ENCODE results near the gene ZNF541.
"Not testable (repeated sequence)": the region's sequence is repeated elsewhere in the genome, so short reads cannot be mapped to it uniquely, and the experiment has no call there.

ZNF541 gene

DNA sequence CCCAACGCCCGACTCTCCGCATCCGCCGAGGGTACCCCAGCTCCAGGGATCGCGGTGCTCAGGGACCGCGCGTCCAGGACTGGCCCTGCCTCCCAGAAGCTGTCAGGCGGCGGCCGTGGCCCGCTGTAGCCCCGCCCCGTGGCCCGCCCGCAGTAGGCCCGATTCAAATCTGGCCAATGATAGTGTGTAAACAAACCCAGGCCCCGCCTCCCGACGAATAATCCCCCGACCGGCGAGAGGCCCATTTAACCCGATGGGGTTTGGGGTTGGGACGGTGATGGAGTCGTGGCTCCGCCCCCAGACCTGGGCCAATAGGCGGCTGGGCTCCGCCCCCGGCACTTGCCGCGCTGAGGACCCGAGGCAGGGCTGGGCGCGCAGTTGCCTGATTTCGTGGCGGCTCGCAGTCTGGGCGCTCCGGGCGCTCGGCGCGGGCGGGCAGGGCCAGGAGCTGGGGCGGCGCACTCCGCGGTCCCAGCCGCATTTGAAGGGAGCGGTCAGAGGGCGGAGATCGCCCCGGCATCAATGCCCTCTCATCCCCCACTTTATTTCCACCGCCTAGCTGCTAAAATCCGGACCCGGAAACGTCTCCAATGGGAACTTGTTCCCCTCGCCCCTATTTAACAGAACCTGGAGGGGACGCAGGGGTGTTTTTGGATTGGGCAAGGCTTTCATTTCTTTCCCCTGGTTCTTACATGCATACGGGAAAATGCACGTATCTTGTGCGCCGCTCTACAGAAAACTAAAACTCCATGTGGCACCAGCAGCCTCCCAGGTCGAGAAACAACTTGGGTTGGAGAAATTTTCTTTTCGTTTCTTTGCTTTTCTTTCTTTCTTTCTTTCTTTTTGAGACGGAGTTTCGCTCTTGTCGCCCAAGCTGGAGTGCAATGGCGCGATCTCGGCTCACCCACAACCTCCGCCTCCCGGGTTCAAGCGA is 27.6 kb upstream of the ZNF541 start:
- peak; percentile 100 for DNase-seq

GRCh38 chr19:47599671-47600245 is 26.8 kb upstream of the ZNF541 start:
- DNase-seq = not testable (repeated sequence)

- DNase-seq = no peak
Measured at GRCh38 chr19:47598407-47599349, 25.7 kb upstream of the ZNF541 start.

DNA sequence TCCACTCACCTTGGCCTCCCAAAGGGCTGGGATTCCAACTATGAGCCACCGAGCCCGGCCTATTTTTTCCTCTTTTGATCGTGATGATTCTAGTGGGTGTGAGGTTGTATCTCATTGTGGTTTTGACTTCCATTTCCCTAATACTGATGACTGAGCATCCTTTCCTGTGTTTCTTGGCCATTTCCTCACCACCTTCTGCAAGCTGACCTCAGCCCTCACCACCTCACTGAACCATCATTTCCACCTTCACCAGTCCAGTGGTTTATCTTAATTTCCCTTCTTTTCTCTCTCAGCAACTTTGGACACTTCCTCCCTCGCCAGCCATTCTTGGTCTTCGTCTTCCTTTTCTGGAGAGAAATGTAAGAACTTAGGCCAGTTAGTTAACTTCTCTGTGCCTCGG is 23.0 kb upstream of the ZNF541 start:
- DNase-seq = no peak

- DNase-seq = no peak
Measured at GRCh38 chr19:47593860-47594259, 20.9 kb upstream of the ZNF541 start.

- no peak for DNase-seq
Measured at GRCh38 chr19:47589824-47590223, 16.9 kb upstream of the ZNF541 start.

GRCh38 chr19:47587295-47587694 is 14.3 kb upstream of the ZNF541 start:
- DNase-seq = no peak

GRCh38 chr19:47583161-47583560 is 10.2 kb upstream of the ZNF541 start:
- DNase-seq = not testable (repeated sequence)

- DNase-seq = no peak
Measured at GRCh38 chr19:47582320-47582909, 9.5 kb upstream of the ZNF541 start.

DNA sequence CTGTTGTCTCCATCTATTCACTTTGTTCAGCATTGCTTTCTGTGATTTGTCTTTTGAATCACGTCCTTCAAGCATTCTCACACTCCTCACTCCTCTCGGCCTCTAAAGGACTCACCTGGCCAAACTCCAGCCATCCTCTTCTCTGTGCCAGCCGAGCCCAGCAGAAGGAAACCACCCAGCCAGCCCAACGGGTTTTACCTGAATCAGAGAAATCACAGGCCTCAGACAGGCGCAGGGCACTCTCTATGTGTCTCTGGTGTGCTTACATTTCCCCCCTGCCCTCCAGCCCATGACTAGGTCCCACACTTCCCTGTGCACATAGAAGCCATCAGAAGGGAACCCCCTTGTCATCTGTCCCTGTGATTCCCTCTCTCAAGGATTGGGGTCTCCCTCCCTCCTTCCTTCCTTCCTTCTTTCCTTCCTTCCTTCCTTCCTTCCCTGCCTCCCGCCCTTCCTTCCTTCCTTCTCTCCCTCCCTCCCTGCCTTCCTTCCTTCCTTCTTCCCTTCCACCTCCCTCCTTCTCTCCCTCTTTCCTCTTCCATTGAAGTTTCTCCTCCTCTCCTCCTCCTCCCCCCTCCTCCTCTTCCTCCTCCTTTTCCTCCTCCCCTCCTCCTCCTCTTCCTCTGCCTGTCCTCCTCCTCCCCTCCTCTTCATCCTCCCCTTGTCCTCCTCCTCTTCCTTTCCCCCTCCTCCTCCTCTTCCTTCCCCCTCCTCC is 8.8 kb upstream of the ZNF541 start:
- no peak for DNase-seq

DNA sequence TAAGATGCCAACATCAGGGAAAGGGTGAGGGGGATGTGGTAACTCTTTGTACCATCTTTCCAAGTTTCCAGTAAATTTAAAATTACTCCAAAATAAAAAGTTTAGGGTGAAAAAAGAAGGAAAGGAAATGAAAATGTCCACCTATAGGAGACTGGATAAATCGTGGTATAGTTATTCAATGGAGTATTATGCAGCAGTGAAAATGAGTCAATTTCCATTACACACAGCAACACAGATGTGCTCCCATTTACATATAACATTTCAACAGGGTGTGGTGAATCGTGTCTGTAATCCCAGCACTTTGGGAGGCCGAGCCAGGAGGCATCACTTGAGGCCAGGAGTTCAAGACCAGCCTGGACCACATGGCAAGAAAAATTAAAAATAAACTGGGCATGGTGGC is 7.4 kb upstream of the ZNF541 start:
- no peak for DNase-seq

GRCh38 chr19:47572635-47573034 is 313 bp downstream of the ZNF541 start:
- no peak for DNase-seq

DNA sequence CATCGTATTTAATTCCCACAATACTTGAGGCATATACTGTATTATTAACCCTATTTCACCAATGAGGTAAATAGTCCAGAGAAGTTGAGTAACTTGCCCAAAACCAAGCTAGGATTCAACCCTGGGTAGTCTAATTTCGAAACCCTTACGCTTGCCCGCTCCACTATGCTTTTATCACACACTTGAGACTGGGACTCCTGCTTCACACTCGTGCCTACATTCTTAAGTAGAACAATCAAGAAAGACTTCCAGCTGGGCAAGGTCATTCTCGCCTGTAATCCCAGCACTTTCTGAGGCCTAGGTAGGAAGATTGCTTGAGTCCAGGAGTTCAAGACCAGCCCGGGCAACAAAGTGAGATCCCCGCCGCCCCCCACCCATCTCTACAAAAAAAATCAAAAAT is 3.6 kb downstream of the ZNF541 start:
- no peak for DNase-seq

DNA sequence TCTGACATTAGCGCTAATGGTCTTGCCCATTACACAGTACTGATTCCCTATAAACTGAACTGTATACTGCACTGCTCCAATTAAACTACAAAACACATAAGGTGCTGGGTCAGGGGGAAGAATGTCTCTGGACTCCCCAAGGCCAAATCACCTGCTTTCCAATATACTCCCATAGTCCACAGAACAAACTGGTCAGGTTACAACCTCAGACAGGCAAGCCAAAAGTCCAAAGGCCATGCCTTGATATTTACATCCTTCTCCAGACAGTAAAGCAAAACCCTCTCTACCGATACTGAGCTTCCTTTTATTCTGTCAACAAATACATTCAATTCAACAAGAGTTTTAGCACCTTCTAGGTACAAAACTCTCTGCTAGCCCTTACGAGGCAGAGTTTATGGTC is 8.9 kb downstream of the ZNF541 start:
- no peak for DNase-seq

GRCh38 chr19:47561440-47562057 is 11.4 kb downstream of the ZNF541 start:
- no peak for DNase-seq

DNA sequence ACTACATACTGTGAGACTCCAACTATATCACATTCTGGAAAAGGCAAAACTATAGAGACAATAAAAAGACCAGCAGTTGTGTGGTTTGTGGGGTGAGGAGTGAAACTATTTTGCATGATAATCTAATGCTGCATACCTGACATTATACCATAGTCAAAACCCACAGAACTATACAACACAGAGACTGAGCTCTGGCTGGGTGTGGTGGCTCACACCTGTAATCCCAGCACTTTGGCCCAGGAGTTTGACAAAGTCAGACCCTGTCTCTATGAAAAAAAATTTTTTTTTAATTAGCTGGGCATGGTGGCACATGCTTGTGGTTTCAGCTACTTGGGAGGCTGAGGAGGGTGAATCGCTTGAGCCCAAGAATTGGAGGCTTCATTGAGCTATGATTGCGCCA is 11.9 kb downstream of the ZNF541 start:
- no peak for DNase-seq

- DNase-seq = no peak
Measured at GRCh38 chr19:47550129-47550528, 22.8 kb downstream of the ZNF541 start.

DNA sequence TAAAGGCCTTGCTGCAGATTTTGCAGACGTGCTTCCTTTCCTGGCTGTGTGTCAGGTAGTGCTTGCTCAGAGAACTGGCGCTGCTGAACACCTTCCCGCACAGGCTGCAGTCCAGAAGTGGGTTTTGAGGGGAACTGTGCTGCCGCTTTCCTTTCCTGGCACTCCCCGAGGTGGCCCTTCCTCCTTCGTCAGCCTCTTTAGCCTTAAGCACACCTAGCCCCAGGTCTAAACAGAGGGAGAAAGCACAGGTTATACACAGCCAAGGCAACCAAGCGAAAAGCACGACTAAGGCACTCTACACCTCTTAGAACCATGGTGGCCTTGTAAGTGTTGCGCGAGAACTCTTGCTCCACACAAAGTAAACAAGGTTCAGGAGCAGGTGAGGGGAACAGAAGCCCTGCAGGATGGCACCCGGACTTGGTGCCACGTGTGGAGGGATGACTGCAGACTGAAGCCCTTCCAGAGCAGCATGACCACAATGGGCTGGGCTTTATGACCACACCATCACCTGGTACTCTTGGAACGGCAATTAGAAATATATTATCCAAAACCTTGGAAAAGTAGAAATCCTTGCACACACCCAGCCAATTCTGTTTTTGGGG is 23.6 kb downstream of the ZNF541 start:
- DNase-seq = no peak

DNA sequence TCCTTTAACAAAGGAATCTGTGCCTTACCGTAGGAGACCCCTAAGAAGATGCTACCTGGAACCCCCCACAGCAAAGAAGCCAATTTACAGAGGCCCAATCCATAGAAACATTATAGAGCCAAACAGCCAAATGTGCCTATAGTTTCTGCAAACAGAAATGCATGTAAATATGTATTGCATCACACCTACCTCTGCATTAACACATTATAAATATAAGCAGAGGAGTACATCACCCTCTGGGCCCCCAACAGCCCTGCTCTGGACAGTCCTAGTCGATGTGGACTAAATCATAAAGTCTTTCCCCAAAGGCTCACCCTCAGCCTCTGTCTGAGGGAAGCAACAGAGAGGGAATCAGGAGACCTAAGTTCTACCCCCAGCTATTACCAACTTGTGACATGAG is 25.7 kb downstream of the ZNF541 start:
- no peak for DNase-seq

GRCh38 chr19:47545061-47545948 is 27.6 kb downstream of the ZNF541 start:
- DNase-seq = no peak

Measured in CD4-positive, alpha-beta T cell treated with Interleukin-10 for 1 hour (primary cell).